ENCODE data around the gene C2orf76.

- TF ChIP-seq CTCF (IDR thresholded peaks at IDR 0.05; ENCODE audit: low read length), result no peak
- TF ChIP-seq EZH2 (optimal IDR thresholded peaks at IDR 0.05; ENCODE audit: low read depth, low read length), result no peak
Observed at GRCh38 chr2:119354860-119355259, 11.8 kb downstream of the C2orf76 start.
